ENCODE data around the gene ZNF407.

The ZNF407 gene

DNA sequence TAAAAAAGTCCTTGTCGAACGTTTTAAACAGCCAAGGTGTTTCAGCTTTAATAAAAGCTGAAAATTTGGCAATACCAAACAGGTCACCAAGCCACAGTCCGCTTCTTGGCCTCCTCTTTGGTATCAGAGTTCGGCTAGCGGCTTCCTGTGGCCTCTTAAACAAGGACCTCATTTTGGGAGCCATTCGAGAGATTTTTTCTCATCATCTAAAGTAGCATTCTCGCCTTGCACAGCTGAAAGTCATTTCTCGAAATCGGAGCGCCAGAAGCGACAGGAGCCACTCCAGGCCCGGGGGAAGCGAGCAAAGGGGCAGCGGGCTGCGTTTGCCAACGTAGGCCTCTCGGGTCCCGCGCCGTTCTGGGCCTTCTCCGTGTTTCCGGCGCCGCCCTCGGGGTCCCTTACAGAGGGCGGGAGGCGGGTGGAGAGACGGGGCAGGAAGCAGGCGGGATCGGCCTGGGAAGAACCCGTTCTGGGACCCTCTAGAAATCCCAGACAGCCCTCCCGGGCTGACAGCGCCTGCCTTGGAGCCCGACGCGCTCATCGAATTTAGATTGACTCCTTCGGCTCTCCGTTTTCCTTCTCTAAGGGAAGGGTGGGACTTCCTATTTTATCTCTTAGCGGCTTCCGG, 522 bp upstream of the ZNF407 start:
- Mint-ChIP-seq H3K4me3 (peak overlapping the region; percentile 96), H3K9me3 (no peaks in the 10 kb centered on the region), H3K4me1 (ENCODE audit: low read depth) (peaks cover 33% of the 10 kb centered on the region), H3K36me3 (ENCODE audit: low read depth) (peaks cover 46% of the 10 kb centered on the region), H3K27me3 (ENCODE audit: low read depth) (no peaks in the 10 kb centered on the region), H3K27ac (peak overlapping the region; percentile 94)
- peak; percentile 69 for DNase-seq (ENCODE audit: low spot score)

DNA sequence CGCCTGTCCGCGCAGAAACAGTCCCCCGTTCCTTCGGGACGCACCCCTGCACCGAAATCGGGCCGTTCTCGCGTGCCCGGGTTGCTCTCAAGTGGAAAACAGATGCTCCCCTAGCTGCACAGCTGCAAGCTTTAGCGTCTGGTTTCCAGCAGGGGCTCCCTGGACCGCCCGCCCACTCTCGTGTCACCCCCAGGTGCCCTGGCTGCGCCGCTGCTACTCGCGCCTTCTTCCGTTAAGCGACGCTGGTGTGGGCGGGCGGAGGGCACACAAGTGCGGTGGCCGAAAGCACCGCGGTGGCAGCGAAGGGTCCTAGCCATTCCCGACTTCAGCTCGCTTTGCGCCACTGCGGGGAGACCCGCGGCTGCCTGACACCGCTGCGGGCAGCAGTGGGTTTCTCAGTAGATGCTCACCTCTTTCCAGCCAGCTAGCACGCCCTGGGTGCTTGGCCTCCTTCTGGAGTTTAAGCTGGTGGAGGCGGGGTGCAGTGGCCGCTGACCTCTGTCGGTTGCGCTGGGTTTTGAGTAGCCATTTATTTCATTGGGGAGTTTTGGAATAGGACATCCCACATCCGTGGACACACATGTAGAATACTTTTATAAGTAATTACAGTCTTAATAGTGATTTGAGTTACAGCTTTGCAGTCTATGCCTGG, 806 bp downstream of the ZNF407 start:
- peaks cover 31% of the 10 kb centered on the region for H3K4me1 Mint-ChIP-seq (ENCODE audit: low read depth)
- H3K27ac Mint-ChIP-seq = peak overlapping the region; percentile 94
- peak; percentile 74 for DNase-seq (ENCODE audit: low spot score)
- no peaks in the 10 kb centered on the region for H3K9me3 Mint-ChIP-seq
- H3K36me3 Mint-ChIP-seq (ENCODE audit: low read depth) = peaks cover 36% of the 10 kb centered on the region
- no peaks in the 10 kb centered on the region for H3K27me3 Mint-ChIP-seq (ENCODE audit: low read depth)
- peak overlapping the region; percentile 96 for H3K4me3 Mint-ChIP-seq

DNA sequence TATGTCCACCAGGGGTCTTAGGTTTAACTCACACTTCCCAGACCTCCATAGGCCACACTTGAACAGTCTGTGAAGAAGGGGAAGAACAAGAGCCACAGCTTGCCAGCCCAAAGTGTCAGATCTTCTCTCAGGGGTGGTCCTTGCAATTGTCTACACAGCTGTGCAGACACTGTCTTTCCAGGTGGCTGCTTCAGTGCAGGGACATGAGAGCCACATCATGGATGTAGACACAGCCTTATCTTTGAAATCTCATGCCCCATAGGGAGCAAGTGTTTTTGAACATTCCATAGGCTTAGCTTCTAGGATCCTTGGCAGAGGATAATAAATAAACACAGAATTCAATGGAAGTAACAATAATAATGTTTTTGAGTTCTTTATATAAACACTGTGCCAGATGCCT, 6.7 kb downstream of the ZNF407 start:
- Mint-ChIP-seq H3K4me1 (ENCODE audit: low read depth) (peaks cover 11% of the 10 kb centered on the region), H3K27ac (no peak overlapping the region), H3K36me3 (ENCODE audit: low read depth) (peaks cover 8% of the 10 kb centered on the region), H3K4me3 (no peak overlapping the region), H3K9me3 (no peaks in the 10 kb centered on the region), H3K27me3 (ENCODE audit: low read depth) (no peaks in the 10 kb centered on the region)
- no peak for DNase-seq (ENCODE audit: low spot score)

DNA sequence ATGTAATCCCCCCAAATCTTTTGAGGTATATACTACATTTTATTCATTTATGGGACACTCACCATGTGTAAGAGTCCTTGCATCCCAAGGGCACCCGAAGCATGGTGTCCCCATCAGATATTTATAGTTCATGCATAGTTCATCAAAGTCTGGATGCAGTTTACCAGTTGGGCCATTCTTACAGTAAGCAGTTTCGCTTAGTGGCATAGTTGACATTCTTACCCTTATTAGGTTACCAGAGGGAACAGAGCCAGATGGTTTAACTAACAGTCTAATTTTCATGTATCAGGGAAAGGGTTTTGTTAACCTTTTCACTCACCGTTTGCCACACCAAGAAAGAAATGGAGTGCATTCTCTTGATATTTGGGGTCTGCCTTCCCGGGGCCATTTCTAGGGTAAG, 7.1 kb downstream of the ZNF407 start:
- no peaks in the 10 kb centered on the region for H3K9me3 Mint-ChIP-seq
- no peaks in the 10 kb centered on the region for H3K27me3 Mint-ChIP-seq (ENCODE audit: low read depth)
- no peak overlapping the region for H3K4me3 Mint-ChIP-seq
- H3K27ac Mint-ChIP-seq = no peak overlapping the region
- peaks cover 10% of the 10 kb centered on the region for H3K4me1 Mint-ChIP-seq (ENCODE audit: low read depth)
- H3K36me3 Mint-ChIP-seq (ENCODE audit: low read depth) = peaks cover 8% of the 10 kb centered on the region
- DNase-seq (ENCODE audit: low spot score) = no peak

DNA sequence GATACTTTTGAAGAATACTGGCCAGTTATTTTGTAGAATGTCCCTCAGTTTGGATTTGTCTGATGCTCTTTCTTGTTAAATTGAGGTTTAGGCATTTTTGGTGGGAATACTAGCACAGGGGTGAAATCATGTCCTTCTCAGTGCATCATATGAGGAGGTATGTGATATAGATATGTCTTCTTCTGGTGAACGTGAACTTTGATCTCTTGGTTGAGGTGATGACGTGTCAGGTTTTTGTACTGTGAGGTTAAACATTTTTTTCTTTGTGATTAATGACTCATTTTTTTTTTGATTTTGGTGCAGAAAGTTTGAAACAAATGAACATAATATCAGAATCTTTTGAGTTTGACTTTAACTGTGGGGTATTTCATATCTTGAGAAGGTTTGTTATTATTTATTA, 11.0 kb downstream of the ZNF407 start:
- no peaks in the 10 kb centered on the region for H3K36me3 Mint-ChIP-seq (ENCODE audit: low read depth)
- H3K4me1 Mint-ChIP-seq (ENCODE audit: low read depth) = peaks cover 12% of the 10 kb centered on the region
- H3K4me3 Mint-ChIP-seq = no peak overlapping the region
- no peak overlapping the region for H3K27ac Mint-ChIP-seq
- H3K9me3 Mint-ChIP-seq = no peaks in the 10 kb centered on the region
- DNase-seq (ENCODE audit: low spot score) = no peak
- H3K27me3 Mint-ChIP-seq (ENCODE audit: low read depth) = no peaks in the 10 kb centered on the region

DNA sequence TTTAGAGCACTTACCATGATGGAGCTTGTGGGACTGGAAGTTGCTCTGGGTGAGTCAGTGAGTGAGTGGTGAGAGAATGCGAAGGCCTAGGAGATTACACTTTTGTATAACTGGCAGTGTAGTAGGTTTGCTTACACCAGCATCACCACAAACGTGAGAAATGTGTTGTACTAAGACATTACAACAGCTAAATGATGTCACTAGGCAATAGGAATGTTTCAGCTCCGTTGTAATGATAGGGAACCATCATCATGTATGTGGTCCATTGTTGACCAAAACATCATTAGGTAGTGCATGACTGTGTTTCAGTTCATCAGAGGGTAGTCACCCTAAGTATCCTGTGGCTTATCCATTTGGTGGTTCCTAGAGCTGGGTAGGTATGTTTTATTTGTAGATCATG, 11.9 kb downstream of the ZNF407 start:
- no peaks in the 10 kb centered on the region for H3K9me3 Mint-ChIP-seq
- no peaks in the 10 kb centered on the region for H3K27me3 Mint-ChIP-seq (ENCODE audit: low read depth)
- no peak overlapping the region for H3K4me3 Mint-ChIP-seq
- H3K36me3 Mint-ChIP-seq (ENCODE audit: low read depth) = no peaks in the 10 kb centered on the region
- no peak overlapping the region for H3K27ac Mint-ChIP-seq
- H3K4me1 Mint-ChIP-seq (ENCODE audit: low read depth) = peaks cover 12% of the 10 kb centered on the region
- DNase-seq (ENCODE audit: low spot score) = no peak

DNA sequence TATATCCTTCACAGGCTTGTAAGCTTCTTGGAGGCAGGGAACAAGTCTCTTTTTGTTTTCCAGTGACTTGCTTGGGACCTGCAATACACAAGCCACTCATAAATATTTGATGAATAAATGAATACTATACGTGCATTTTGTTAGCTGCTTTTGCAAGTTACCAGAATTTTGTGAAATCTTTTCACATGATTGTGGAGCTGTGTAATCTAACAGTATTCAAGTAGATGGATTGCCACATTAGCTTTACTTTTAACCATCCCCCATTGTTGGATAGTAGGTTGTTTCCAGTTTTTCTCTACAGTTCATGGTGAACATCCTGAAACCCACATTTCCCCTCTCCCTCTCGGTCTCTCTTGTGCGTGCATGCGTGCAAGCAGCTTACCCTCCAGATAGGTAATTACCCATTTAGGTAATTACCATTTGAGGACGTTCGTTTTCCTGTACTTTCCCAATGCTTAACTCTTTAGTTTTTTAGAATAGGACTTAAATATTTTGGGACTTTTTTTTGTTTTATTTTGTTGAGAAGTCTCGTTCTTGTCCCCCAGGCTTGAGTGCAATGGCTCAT, 12.5 kb downstream of the ZNF407 start:
- no peaks in the 10 kb centered on the region for H3K27me3 Mint-ChIP-seq (ENCODE audit: low read depth)
- no peak overlapping the region for H3K4me3 Mint-ChIP-seq
- no peaks in the 10 kb centered on the region for H3K36me3 Mint-ChIP-seq (ENCODE audit: low read depth)
- no peaks in the 10 kb centered on the region for H3K9me3 Mint-ChIP-seq
- no peak overlapping the region for H3K27ac Mint-ChIP-seq
- H3K4me1 Mint-ChIP-seq (ENCODE audit: low read depth) = peaks cover 12% of the 10 kb centered on the region
- DNase-seq (ENCODE audit: low spot score) = no peak

DNA sequence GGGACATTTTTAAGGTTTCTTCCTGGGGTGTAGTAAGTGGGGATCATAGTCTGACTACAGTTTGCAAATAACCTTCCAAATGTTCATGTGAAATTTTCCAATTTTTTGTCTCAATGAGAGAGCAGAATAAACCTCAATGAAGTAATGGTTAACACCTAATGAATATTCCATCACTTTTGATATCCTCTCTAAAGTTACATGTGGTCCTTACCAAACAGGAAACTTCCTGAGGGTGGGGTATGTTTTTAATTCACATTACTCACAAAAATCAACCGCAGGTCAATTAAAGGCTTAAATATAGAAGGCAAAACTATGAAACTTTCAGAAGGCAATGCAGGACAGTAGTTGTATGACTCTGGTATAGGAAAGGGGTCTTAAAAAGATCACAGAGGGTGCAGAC, 13.2 kb downstream of the ZNF407 start:
- H3K36me3 Mint-ChIP-seq (ENCODE audit: low read depth) = no peaks in the 10 kb centered on the region
- no peak overlapping the region for H3K27ac Mint-ChIP-seq
- H3K27me3 Mint-ChIP-seq (ENCODE audit: low read depth) = no peaks in the 10 kb centered on the region
- DNase-seq (ENCODE audit: low spot score) = no peak
- peaks cover 12% of the 10 kb centered on the region for H3K4me1 Mint-ChIP-seq (ENCODE audit: low read depth)
- H3K9me3 Mint-ChIP-seq = no peaks in the 10 kb centered on the region
- H3K4me3 Mint-ChIP-seq = no peak overlapping the region

DNA sequence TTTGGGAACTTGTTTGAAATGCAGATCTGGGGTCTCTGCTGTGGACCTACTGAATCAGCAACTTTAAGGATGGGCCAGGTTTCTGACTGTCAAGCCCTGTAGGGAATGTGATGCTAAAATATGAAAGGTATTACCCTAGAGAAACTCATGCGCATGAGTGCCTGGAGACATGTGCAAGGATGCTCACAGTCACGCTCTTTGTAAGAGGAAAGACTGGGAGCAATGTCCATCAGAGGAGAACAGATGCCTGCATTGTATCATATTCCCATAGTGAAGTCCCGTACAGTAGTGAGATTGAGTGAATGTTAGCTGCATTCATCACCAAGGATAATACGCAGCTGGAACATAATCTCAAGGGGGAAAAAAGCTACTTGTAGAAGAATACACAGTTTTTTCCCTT, 14.1 kb downstream of the ZNF407 start:
- Mint-ChIP-seq H3K27ac (no peak overlapping the region), H3K36me3 (ENCODE audit: low read depth) (no peaks in the 10 kb centered on the region), H3K4me3 (no peak overlapping the region), H3K27me3 (ENCODE audit: low read depth) (no peaks in the 10 kb centered on the region), H3K9me3 (no peaks in the 10 kb centered on the region), H3K4me1 (ENCODE audit: low read depth) (peaks cover 12% of the 10 kb centered on the region)
- no peak for DNase-seq (ENCODE audit: low spot score)

DNA sequence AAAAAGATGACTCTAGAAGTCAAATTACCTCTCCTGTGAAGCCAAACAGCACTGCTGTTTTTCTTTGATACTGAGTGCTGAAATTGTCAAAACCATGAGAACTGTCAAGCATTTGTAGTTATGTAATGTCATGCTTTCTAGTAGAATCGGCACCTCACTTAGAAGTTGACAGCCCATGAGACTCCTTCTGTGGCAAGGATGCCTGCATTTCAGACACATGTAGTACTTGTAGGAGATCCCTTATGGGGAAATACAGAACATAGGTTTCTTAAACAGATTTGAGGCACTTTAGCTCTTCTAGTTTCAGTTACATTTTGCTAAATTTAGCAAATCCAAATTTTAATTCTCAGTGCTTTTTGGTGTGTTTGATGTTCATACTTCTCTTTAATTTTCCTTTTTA, 15.7 kb downstream of the ZNF407 start:
- DNase-seq (ENCODE audit: low spot score) = no peak
- Mint-ChIP-seq H3K4me1 (ENCODE audit: low read depth) (peaks cover 12% of the 10 kb centered on the region), H3K4me3 (no peak overlapping the region), H3K9me3 (no peaks in the 10 kb centered on the region), H3K27ac (no peak overlapping the region), H3K27me3 (ENCODE audit: low read depth) (no peaks in the 10 kb centered on the region), H3K36me3 (ENCODE audit: low read depth) (no peaks in the 10 kb centered on the region)

DNA sequence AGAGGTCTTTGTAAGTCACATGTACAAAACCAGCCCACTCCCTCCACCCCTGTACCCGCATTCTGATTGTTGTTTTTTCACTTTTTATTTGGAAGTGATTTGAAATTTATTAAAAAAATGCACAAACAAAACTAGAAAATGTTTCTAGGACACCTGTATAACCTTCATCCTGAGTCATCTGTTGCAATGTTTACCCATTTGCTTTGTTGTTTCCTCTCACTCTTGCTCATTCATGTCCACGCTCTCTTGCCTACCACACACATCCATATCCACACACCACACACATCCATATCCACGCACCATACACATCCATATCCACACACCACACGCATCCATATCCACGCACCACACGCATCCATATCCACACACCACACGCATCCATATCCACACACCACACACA, 18.8 kb downstream of the ZNF407 start:
- H3K9me3 Mint-ChIP-seq = no peaks in the 10 kb centered on the region
- no peak overlapping the region for H3K4me3 Mint-ChIP-seq
- no peak for DNase-seq (ENCODE audit: low spot score)
- no peaks in the 10 kb centered on the region for H3K36me3 Mint-ChIP-seq (ENCODE audit: low read depth)
- H3K4me1 Mint-ChIP-seq (ENCODE audit: low read depth) = peaks cover 6% of the 10 kb centered on the region
- no peaks in the 10 kb centered on the region for H3K27me3 Mint-ChIP-seq (ENCODE audit: low read depth)
- H3K27ac Mint-ChIP-seq = no peak overlapping the region

DNA sequence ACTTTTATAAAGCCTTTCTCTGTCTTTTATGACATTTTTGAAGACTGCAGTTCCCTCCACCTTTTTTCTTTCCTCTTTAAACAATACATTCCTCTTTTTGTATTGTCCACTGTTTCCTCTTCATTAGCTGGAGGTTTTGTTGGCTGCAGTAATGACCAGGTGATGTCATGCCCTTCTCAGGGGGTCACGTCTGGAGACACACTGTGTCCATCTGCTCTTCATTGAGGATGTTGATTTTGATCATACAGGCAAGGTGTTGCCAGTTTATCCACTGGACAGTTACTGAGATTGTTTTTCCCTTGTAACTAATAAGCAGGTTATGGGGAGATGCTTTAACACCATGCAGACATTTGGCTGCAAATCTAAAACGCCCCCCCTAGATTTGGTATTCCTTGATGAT, 19.8 kb downstream of the ZNF407 start:
- Mint-ChIP-seq H3K9me3 (no peaks in the 10 kb centered on the region), H3K4me1 (ENCODE audit: low read depth) (peaks cover 6% of the 10 kb centered on the region), H3K36me3 (ENCODE audit: low read depth) (no peaks in the 10 kb centered on the region), H3K27me3 (ENCODE audit: low read depth) (no peaks in the 10 kb centered on the region), H3K4me3 (no peak overlapping the region), H3K27ac (no peak overlapping the region)
- no peak for DNase-seq (ENCODE audit: low spot score)

DNA sequence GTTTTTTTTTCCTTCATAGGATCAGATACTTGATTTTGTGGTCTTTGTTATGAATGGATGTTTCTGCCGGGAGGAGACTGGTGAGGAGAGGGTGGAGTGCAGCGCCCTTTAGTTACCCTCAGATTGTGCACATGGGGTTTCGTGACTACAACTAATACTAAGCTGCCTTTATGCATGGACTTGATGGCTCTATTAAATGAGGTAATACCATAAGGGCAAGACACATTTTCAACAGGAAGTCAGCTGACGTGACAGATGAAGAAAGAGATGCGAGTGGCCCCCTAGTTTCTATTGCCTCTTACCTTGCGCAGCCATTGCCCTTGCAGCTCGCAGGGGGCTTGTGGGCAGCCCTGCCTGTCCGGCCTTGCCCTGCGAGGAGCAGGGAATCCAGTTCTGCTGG, 24.4 kb downstream of the ZNF407 start:
- no peaks in the 10 kb centered on the region for H3K9me3 Mint-ChIP-seq
- H3K4me1 Mint-ChIP-seq (ENCODE audit: low read depth) = peaks cover under 1% of the 10 kb centered on the region
- no peak for DNase-seq (ENCODE audit: low spot score)
- no peaks in the 10 kb centered on the region for H3K36me3 Mint-ChIP-seq (ENCODE audit: low read depth)
- H3K27me3 Mint-ChIP-seq (ENCODE audit: low read depth) = no peaks in the 10 kb centered on the region
- no peak overlapping the region for H3K27ac Mint-ChIP-seq
- no peak overlapping the region for H3K4me3 Mint-ChIP-seq

DNA sequence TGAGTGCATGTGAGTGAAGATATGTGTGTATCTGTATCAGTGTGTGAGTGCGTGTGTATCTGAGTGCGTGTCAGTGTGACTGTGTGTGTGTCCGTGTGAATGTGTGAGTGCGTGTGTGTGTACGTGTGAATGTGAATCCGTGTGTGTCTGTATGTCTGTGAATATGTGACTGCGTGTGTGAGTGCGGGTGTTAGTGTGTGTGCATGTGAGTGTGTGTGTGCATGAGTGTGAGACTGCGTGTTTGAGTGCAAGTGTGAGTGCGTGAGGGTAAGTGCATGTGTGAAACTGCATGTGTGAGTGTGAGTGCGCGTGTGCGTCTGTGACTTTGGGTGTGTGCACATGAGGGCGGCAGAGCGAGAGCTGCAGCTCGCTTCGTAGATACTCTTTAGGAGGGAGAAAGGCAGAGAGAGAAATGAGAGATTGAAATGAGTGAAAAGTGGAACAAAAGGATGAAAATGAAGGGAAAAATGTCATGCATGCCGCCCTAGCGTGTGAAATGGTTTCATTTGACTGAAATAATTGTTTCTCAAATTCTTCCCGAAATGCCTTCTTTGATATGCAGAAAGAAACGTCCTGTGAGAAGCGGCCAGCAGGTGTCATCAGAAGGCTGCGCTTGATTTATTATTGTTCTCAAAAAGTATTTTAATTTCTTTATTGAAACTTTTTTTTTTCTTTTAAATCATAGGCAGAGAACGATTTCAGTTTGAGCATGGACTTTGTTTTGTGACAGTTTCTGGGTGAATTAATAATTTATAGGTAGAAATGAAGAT, 25.6 kb downstream of the ZNF407 start:
- H3K4me1 Mint-ChIP-seq (ENCODE audit: low read depth) = peaks cover 7% of the 10 kb centered on the region
- no peaks in the 10 kb centered on the region for H3K27me3 Mint-ChIP-seq (ENCODE audit: low read depth)
- no peak overlapping the region for H3K4me3 Mint-ChIP-seq
- H3K27ac Mint-ChIP-seq = no peak overlapping the region
- no peak for DNase-seq (ENCODE audit: low spot score)
- H3K9me3 Mint-ChIP-seq = no peaks in the 10 kb centered on the region
- H3K36me3 Mint-ChIP-seq (ENCODE audit: low read depth) = no peaks in the 10 kb centered on the region

Data from T-helper 2 cell treated with Interferon-gamma antibody and Interleukin-4, amounts not matched to agents 5 μg/mL and 100 μg/mL, for 36 hours (primary cell).